ENCODE results near the gene TRIM44.

Gene TRIM44

GRCh38 chr11:35822815-35823495, 160.4 kb downstream of the TRIM44 start:
- DNase-seq (ENCODE audit: low read depth): no peak
- TF ChIP-seq MYC (IDR thresholded peaks at IDR 0.05; ENCODE audit: low read depth, low read length) (no peak), MAX (IDR thresholded peaks at IDR 0.05; ENCODE audit: low read depth, low read length) (no peak), CTCF (IDR thresholded peaks at IDR 0.05; ENCODE audit: low read depth, low read length) (no peak), POLR2A (IDR thresholded peaks at IDR 0.05; ENCODE audit: extremely low read depth, insufficient read length) (no peak)

GRCh38 chr11:35823742-35824298, 161.2 kb downstream of the TRIM44 start:
- no peak for TF ChIP-seq CTCF (IDR thresholded peaks at IDR 0.05; ENCODE audit: low read depth, low read length)
- no peak for TF ChIP-seq MAX (IDR thresholded peaks at IDR 0.05; ENCODE audit: low read depth, low read length)
- TF ChIP-seq MYC (IDR thresholded peaks at IDR 0.05; ENCODE audit: low read depth, low read length): no peak
- no peak for TF ChIP-seq POLR2A (IDR thresholded peaks at IDR 0.05; ENCODE audit: extremely low read depth, insufficient read length)
- DNase-seq (ENCODE audit: low read depth): no peak
- no peak overlapping the region for H3K4me3 ChIP-seq (ENCODE audit: low read depth, low read length)

More at GRCh38 chr11:35822815-35823495, 160.4 kb downstream of the TRIM44 start:
- H3K4me3 ChIP-seq (ENCODE audit: low read depth, low read length): no peak overlapping the region

- no peak for DNase-seq (ENCODE audit: low read depth)
- TF ChIP-seq CTCF (IDR thresholded peaks at IDR 0.05; ENCODE audit: low read depth, low read length) (no peak), MYC (IDR thresholded peaks at IDR 0.05; ENCODE audit: low read depth, low read length) (no peak), POLR2A (IDR thresholded peaks at IDR 0.05; ENCODE audit: extremely low read depth, insufficient read length) (no peak), MAX (IDR thresholded peaks at IDR 0.05; ENCODE audit: low read depth, low read length) (no peak)
- H3K4me3 ChIP-seq (ENCODE audit: low read depth, low read length): no peak overlapping the region
Observed at GRCh38 chr11:35825386-35825785, 162.8 kb downstream of the TRIM44 start.

- TF ChIP-seq CTCF (IDR thresholded peaks at IDR 0.05; ENCODE audit: low read depth, low read length) (no peak), MAX (IDR thresholded peaks at IDR 0.05; ENCODE audit: low read depth, low read length) (no peak), MYC (IDR thresholded peaks at IDR 0.05; ENCODE audit: low read depth, low read length) (no peak), POLR2A (IDR thresholded peaks at IDR 0.05; ENCODE audit: extremely low read depth, insufficient read length) (no peak)
- H3K4me3 ChIP-seq (ENCODE audit: low read depth, low read length): no peak overlapping the region
- no peak for DNase-seq (ENCODE audit: low read depth)
Observed at GRCh38 chr11:35826006-35826405, 163.4 kb downstream of the TRIM44 start.

GRCh38 chr11:35826949-35827348, 164.4 kb downstream of the TRIM44 start:
- TF ChIP-seq MAX (IDR thresholded peaks at IDR 0.05; ENCODE audit: low read depth, low read length) (no peak), MYC (IDR thresholded peaks at IDR 0.05; ENCODE audit: low read depth, low read length) (no peak)
- no peak overlapping the region for H3K4me3 ChIP-seq (ENCODE audit: low read depth, low read length)
- DNase-seq (ENCODE audit: low read depth): no peak

- no peak for DNase-seq (ENCODE audit: low read depth)
- no peak for TF ChIP-seq POLR2A (IDR thresholded peaks at IDR 0.05; ENCODE audit: extremely low read depth, insufficient read length)
- TF ChIP-seq CTCF (IDR thresholded peaks at IDR 0.05; ENCODE audit: low read depth, low read length): no peak
- no peak for TF ChIP-seq MYC (IDR thresholded peaks at IDR 0.05; ENCODE audit: low read depth, low read length)
- TF ChIP-seq MAX (IDR thresholded peaks at IDR 0.05; ENCODE audit: low read depth, low read length): no peak
- no peak overlapping the region for H3K4me3 ChIP-seq (ENCODE audit: low read depth, low read length)
Observed at GRCh38 chr11:35836205-35836604, 173.6 kb downstream of the TRIM44 start.
